NCI-H146 (cell line): ENCODE measurements around the gene NGLY1.

Experiments
- DNase-seq: peaks from one replicate; lab custom pipeline; 2025; lab: John Stamatoyannopoulos, UW

NGLY1 gene

DNA sequence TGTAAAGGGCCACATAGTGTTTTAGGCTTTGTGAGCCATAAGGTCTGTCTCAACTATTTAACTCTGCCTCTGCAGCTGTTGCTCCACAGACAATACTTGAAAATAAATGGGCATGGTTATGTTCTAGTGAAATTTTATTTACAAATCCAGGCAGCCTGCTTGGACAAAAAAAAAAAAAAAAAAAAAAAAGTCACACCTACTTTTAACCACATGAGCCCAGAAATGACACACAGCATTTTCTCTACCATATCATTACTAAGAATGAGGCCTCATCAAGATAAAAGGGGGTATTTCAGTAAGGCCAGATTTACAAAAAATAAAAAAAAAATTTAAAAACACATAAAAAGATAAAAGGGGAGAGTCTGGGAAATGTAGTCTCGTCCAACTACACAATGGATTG, 1.7 kb upstream of the NGLY1 start:
- no peak for DNase-seq

DNA sequence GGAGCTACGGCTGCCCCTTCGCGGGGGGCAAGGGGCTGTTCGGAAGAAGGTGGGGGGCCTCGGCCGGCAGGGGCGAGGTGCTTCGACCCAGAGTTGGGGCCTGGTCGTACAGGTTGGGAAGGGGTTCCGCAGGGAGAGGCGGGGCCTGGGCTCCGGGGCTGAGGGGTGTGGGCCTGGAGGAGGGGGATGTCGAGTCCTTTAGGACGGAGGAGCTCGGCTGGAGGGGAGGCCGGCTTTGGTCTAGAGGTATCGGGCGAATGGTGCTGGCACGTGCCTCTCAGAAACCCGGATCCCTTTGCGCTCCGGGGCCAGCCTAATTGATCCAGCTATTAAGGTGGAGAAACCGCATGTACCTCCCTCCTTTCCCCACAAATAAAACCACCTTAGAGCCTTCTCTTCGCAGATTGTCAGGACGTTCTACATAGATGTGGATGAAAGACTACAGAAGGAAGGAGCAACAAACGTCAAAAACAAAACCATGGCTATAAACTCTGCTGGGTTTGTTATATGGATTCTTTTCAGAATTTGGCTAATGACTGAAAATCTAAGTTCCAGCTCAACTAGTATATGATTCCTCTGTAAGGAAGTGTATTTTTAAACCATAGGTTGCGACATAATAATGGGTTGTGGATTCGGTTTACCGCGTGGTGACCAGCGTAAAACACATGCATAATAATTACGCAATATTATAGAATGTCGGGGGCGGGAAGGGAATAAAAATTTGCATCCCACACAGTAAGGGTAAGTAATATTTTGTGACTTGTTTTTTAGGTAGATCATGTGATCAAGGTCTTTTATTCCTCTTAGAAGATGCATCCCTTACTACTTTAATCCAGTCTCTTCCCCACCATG, 644 bp upstream of the NGLY1 start:
- DNase-seq, result peak; percentile 73

DNA sequence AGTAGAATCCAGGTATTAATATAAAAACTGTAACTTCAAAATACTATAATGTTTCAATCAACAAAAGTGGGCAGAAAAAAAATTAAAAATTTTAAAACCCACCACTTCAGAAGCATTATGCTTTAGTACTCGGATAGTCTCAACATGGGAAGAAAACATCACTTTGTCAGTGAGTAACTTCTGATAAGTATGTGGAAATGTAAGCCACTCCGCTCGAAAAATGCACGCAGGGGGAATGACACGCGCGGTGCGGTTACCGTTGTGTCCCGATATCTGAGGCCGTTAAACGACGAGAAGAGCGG, 656 bp downstream of the NGLY1 start:
- no peak for DNase-seq

DNA sequence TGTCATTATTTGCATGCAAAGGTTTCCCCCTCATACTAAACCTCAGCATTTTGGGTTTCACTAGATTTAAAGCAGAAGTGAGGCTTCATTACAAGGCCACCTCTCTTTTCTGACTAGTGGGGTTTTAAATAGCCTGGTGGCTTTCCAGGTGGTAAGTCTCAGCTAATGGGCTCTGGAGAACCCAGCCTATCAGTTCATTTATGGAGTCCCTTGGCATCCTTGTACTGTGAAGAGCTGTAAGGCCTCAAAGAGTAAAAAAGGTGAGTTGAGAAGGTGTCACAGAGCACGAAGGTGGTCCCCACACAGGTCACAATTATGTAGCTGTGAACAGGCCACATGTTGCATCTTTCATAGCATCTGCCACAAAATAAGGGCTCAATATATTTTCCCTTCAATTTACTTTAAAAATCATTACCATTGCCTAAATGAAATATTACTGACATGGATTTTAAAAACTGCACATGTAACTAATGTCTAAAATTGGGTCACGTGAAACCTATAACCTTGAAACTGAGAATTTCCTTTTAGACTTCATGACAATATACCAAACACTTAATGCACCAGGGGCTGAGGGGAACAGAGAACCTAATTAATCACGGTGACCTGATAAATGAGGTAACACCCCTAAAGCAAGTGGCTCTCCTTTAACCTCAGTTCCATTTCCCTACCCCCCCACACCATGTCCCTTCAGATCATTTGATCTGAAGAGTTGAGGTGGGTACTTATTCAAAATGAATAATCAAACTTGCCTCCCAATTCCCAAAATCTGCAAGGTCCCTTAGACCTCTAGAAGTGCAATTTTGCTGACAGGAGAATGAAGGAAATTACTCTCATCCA, 1.3 kb downstream of the NGLY1 start:
- DNase-seq, result no peak

DNA sequence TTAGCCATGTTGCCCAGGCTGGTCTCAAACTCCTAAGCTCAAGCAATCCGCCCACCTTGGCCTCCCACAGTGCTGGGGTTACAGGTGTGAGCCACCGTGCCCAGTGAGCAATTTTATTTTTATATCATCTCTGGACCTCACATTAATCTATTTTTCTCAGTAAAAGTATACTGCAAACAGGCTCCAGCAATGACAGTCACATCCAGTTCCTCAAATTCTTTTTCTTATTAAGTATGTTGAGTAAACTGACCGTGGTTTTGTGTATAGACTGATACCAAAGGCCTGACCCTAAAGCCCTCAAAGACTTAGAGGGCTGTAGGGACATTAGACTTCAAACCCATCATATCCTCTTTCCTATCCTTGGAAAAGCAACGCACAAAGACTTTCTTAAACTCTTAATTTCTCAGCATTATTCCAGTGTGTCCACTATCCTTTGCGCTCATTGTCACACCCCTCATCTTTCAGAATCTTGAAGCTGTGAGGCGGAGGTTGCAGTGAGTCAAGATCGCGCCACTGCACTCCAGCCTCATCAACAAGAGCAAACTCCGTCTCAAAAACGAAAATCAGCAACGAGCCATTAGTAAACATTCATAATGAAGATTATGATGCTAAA, 2.0 kb downstream of the NGLY1 start:
- DNase-seq, result no peak

DNA sequence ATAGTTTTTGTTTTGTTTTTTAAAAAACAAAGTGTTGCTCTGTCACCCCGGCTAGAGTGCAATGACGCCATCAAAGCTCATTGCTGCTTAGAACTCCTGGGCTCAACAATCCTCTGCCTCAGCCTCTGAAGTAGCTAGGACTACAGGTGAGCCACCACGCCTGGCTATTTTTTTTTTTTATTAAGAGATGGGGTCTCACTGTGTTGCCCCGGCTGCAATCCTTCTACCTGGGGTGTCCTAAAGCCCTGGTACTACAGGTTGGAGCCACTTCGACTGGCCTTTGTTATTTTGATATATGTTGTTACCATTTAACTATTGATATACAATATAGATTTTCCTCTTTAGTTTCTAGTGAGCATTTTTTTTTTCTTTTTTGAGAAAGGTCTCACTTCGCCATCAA, 2.6 kb downstream of the NGLY1 start:
- no peak for DNase-seq

DNA sequence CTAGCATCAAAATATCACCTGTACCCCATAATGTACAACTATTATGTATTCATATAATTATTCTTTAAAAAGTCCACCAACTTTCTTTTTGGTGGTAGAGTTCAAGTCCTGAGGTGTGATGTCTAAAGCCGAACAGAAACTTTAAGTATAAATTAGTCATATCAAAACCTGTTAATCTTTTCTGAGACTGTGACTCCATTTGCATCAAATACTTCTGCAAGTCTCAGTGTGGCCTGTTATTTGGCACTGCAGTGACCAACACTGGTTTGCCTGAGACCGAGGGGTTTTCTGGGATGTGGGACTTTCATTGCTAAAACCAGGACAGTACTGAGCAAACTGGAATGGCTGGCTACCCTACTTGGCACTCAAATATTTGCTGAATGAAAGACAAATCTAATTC, 7.3 kb downstream of the NGLY1 start:
- no peak for DNase-seq

DNA sequence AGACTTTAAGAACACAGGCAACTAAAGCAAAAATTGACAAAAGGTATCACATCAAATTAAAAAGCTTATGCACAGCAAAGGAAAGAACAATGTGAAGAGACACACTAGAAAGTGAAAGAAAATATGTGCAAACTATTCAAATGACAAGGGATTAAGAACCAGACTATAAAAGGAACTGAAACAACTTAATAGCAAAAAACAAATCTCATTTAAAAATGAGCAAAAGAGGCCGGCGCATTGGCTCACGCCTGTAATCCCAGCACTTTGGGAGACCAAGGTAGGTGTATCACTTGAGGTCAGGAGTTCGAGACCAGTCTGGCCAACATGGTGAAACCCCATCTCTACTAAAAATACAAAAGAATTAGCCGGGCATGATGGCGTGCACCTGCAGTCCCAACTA, 14.4 kb downstream of the NGLY1 start:
- DNase-seq, result no peak

DNA sequence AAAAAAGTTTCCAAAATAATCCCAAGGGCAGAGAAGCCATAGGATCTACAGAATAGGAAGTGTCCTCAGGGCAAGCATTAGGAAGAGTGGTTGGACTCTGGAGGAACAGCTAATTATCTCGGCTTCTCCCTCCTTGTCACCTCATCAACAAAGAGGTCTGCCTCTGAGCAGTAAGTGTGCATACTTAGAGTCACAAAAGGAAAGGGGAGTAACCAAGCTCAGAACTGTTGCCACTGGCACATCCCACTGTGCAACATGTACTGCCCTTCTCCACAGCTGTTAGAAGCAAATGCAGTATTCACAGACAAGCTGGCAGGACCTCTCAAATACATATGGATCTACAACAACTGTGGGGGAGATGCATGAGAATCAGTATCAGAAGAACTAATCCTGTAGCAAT, 31.5 kb downstream of the NGLY1 start:
- no peak for DNase-seq

DNA sequence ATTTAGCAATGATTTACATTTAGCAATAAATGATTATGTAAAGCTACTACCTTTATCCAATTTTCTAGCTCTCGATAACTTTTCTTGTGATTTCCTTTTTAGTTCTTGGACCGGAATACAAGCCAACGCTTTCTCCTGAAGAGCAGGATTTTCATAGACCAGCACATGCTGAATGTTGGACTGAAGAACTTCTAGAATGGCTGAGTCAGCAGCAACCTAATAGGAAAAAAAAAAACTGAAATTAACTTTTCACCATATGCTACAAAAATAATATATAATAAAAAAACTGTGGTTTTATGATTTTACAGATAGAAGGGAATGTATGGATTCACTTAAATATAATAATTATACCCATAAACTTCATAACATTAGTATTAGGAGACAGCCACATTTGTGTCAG, 32.2 kb downstream of the NGLY1 start:
- DNase-seq, result no peak

DNA sequence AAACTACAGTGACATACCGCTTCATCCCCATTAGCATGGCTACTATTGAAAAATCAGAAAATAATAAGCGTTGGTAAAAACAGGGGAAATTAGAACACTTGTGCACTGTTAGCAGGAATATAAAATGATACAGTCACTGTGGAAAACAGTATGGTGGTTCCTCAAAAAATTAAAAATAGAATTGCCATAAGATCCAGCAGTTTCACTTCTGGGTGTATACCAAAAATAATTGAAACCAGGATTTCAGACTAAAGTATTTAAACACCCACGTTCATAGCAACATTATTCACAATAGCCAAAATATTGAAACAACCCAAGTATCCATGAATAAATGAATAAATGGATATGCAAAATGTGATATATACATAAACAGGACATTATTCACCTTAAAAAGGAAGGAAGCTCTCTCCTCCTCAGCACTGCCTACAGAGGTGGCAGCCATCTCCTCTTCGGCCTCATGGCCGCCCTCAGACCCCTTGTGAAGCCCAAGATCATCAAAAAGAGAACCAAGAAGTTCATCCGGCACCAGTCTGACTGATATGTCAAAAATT, 34.1 kb downstream of the NGLY1 start:
- no peak for DNase-seq

DNA sequence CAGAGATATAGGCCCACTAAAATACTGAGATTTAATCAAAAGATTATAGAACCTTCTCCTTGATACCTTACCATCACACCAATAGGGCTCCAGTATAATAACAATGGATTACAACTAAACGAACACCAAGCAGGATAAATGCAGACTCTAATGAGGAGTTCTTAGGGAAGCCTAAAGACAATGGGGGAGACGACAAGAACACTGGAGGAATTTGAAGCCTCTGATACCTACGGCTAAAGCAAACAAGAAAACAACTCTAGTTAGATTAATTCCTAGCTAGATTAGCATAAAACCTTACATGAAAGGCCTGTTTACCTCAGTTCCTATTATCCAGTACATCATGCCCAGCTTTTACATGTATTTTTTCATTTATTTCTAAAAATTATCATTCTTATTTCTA, 35.1 kb downstream of the NGLY1 start:
- DNase-seq, result no peak

DNA sequence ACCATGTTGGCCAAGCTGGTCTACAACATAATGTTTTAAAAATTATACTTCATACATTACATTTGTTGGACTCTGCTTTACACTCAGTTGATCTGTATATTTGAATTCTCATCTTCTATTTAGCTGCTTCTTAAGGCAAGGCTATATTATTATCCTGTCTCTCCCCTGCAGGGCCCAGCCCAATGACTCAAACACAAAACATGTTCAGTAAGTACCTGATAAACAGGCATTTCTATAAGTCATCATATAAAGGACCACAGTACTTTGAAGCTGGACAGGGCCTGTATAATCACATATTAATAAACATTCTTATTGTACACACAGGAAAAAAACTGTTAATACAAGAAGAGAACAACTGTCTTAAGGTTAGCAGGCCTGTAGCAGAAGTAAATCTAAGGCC, 36.2 kb downstream of the NGLY1 start:
- DNase-seq, result no peak

DNA sequence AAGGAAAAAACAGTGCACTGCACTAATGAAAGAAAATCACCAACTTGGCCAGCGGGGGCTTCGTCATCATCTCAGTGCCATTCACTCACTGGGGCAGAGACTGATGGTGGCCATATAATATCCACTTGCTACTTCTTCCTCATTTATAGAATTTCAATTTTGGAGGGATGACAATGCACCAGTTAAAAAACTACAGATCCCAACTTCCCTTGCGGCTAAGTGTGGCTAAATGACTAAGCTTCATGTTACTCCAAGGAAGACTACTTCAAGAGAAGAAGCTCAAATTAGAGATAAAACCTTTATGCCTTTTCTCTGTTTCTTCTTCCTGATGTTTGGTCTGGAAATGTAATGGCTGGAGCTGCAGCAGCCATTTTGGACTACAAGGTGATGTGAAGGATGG, 38.8 kb downstream of the NGLY1 start:
- no peak for DNase-seq

DNA sequence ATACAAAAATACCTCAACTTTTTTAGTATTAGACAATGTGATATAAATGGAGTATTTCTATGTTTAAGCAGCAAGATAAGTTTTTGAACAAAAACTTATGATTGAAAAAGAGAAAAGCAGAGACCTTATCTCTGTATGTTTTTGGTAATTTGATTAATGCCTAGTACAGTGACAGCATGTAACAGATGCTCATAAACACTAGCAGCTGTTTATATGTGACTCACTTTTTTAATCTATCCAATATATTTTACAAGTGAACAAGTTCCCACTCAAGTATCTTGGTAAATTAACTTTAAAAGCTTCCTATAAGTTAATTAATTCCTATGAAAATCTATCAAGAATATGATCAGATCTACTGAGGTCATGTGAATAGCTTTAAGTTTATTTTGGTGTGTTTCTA, 55.1 kb downstream of the NGLY1 start:
- no peak for DNase-seq

DNA sequence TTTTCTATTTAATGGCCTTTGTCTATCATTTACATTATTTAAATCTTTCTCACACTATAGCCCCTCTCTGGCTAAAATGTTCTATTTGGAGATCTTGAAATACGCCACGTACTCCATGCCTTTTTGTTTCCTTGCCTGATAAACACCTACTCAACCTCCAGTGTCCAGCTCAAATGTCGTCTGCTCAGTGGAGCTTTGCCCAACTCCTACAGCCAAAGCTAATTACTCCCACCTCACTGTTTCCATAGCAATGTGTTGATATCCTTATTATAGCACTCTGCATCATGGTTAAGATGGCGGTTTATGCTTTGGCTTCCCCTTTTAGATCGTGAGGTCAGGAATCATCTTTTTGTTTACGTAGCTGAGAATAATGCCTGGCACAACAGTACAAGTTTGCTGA, 55.9 kb downstream of the NGLY1 start:
- no peak for DNase-seq

DNA sequence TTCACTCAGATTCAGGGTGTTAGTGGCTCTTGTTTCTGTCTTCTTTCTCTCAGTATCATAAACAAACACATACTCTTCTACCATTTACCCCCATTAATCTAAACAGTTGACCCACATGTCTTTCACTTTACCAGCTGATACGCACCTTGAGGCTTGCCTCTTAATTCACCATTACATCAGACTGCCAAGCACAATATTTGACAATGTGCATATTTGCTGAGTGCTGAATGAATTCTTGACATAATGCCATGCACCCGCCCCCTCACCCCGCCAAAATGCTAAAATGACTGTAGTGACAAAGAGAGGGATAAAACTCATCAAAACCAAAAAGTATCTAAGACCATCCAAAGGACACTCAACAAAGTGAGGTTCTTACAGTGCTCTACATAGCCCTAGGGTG, 57.4 kb downstream of the NGLY1 start:
- no peak for DNase-seq

DNA sequence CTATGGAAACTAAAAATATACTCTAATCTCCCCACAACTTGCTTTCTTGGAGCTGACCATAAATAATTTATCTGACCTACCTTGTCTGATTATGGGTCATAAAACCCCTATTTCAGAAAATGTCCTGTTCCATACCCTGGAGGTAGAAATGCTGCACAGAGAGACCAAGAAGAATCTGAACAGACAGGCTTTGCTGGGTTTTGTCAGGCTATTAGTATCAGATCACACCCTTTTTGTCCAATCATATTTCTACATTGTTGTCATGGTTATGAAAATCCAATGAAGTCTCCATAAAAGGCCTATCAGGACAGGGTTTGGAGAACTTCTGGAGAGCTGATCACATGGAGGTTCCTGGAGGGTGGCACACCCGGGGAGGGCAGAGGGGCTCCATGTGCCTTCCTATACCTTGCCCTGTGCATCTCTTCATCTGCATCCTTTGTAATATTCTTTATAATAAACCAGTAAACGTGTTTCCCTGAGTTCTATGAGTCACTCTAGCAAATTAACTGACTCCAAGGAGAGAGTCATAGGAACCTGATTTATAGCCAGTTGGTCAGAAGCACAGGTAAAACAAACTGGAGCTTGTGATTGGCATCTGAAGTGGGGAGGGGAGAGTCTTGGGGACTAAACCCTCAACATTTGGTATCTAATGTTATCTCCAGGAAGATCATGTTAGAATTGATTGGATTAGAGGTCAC, 58.1 kb downstream of the NGLY1 start:
- DNase-seq, result no peak

DNA sequence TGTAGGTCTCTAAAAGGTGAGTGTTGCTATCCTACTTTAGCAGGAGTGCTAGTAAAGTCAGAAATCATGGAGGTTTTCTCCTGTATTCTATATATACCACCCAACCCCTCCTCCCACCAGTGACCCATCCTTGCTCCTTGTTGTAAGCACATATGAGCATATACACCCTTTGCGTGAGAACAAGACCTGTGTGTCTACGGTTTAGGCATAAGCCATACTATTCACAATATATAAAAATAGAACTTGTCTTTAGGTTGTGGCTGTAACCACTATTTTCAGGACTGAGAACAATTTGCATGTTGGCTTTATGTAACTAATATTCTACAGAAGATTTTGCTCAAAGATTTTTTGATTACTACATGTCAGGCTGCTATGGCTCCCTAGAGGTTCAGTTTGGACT, 59.4 kb downstream of the NGLY1 start:
- DNase-seq, result no peak

DNA sequence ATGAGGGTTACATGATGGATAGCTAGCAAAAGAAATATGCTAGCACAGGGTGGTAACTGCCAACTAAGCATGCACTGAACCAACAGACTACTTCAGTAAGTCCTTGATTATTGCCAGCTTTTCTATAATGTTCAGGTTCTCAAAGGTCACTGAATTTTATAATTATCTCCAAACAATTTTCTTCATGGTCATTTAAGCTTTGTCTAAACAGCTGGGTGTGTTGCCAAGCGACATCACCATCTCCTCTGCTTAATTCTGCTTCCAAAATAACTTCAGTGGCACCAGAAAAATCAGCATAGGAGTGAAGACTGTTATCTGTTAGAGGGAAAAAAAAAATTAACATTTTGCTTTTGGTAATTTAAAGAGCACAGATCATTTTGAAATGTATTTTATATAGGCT, 63.9 kb downstream of the NGLY1 start:
- peak; percentile 0 for DNase-seq

DNA sequence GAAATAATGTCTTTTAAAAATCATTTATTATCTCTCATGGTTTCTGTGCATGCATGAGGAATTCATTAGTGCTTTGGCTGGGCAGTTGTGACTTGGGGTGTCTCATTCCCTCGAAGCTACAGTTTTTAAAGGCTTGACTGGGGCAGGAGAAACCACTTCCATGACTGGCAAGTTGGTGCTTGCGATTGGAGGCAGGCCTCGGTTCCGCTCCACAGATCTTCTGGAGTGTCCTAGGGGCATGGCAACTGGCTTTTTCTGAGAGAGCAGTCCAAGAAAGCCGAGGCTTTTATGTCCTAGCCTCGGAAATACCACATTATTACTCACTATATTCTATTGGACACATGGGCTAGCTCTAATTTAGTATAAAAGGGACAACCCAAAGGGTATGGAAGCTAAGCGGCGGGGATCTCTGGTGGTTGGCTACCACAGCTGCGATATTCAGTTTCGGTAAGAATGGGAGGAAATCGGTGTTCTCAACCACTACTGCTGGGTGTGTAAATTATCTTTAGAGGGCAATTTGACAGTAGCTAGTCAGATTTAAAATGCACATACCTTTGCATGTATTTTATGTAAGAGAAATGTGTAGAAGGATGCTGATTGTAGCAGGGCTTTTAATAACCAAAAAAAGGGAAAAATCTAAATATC, 69.8 kb downstream of the NGLY1 start:
- DNase-seq, result no peak

DNA sequence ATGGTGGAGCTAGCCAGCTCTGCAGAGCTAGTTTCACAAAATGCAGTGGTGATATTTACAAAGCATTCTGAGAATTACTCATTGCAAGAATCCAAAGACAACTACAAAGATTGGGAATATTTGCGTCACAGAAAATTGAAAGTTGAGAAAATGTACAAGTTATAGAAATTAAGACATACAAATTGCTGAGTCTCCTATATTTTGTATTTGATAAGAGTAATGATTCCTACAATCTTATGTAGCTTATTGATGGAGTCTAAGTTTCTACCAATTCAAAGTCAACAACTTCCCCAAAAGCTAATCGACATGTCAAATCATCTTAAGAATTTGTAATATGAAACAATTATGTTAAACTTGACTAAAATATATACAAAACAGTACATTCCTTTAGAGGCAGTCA, 72.2 kb downstream of the NGLY1 start:
- DNase-seq, result no peak
